ENCODE results near the gene CAMK4.
A peak's percentile ranks its signal among the peaks of the same experiment; 100 is the strongest.

The CAMK4 gene

DNA sequence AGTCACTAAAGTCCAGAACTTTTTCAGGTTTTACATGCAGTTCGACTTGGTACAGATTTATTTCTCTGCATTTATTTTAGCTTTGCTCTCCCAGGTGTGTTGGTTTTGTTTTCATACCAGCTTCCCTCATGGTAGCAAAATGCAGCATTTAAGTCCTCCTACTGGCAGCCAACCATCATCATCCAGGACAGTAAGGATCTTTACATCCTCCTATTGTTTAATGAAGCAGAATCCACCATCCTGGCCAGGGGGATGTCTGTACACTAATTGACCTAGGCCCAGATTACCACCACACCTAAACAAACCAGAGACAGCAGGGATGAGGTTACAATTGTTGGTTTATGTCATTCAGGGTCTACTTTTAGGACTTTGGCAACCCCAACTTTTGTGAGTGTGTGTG lies 22.3 kb downstream of the CAMK4 start (continued):
- TF ChIP-seq, protein P1, sequence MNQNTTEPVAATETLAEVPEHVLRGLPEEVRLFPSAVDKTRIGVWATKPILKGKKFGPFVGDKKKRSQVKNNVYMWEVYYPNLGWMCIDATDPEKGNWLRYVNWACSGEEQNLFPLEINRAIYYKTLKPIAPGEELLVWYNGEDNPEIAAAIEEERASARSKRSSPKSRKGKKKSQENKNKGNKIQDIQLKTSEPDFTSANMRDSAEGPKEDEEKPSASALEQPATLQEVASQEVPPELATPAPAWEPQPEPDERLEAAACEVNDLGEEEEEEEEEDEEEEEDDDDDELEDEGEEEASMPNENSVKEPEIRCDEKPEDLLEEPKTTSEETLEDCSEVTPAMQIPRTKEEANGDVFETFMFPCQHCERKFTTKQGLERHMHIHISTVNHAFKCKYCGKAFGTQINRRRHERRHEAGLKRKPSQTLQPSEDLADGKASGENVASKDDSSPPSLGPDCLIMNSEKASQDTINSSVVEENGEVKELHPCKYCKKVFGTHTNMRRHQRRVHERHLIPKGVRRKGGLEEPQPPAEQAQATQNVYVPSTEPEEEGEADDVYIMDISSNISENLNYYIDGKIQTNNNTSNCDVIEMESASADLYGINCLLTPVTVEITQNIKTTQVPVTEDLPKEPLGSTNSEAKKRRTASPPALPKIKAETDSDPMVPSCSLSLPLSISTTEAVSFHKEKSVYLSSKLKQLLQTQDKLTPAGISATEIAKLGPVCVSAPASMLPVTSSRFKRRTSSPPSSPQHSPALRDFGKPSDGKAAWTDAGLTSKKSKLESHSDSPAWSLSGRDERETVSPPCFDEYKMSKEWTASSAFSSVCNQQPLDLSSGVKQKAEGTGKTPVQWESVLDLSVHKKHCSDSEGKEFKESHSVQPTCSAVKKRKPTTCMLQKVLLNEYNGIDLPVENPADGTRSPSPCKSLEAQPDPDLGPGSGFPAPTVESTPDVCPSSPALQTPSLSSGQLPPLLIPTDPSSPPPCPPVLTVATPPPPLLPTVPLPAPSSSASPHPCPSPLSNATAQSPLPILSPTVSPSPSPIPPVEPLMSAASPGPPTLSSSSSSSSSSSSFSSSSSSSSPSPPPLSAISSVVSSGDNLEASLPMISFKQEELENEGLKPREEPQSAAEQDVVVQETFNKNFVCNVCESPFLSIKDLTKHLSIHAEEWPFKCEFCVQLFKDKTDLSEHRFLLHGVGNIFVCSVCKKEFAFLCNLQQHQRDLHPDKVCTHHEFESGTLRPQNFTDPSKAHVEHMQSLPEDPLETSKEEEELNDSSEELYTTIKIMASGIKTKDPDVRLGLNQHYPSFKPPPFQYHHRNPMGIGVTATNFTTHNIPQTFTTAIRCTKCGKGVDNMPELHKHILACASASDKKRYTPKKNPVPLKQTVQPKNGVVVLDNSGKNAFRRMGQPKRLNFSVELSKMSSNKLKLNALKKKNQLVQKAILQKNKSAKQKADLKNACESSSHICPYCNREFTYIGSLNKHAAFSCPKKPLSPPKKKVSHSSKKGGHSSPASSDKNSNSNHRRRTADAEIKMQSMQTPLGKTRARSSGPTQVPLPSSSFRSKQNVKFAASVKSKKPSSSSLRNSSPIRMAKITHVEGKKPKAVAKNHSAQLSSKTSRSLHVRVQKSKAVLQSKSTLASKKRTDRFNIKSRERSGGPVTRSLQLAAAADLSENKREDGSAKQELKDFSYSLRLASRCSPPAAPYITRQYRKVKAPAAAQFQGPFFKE (tag by site-specific recombination; IDR thresholded peaks at IDR 0.05; ENCODE audit: borderline replicate concordance), result no peak
- TF ChIP-seq ZNF514 (tag by site-specific recombination; IDR thresholded peaks at IDR 0.05) (no peak), ZNF600 (tag by site-specific recombination; IDR thresholded peaks at IDR 0.05) (no peak), ZSCAN5A (tag by site-specific recombination; IDR thresholded peaks at IDR 0.05) (no peak), ZNF23 (tag by site-specific recombination; IDR thresholded peaks at IDR 0.05; ENCODE audit: borderline replicate concordance) (no peak), SP3 (tag by site-specific recombination; IDR thresholded peaks at IDR 0.05) (no peak), ZNF785 (tag by site-specific recombination; IDR thresholded peaks at IDR 0.05) (no peak)

DNA sequence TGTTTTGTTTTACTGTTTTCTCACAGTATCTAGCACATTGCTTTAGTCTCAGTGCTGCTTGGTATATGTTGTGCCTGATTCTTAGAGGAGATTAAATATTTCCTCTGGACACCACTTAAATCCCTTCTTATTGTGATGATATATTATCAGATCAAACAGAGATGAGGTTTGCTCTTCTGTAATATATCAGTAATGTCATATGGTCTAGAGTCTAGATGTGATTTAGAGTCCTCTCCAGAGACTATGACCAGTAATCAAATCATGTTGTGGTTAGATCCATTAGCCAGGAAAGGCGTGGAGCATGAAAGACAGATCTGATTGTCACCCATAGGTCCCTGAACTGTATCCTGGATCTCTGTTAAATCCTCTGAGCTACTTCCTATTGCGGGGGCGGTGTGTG lies 24.4 kb downstream of the CAMK4 start:
- Histone ChIP-seq H3K36me3 (ENCODE audit: control insufficient read depth in 2 of 2, insufficient read depth in 1 of 2, low read length in 2 of 2) (no peaks in the 10 kb centered on the region), H3K4me3 (ENCODE audit: low read depth, low read length) (no peak overlapping the region), H3K9me3 (ENCODE audit: control insufficient read depth, insufficient read depth, low read depth, low read length) (no peaks in the 10 kb centered on the region), H3K4me1 (ENCODE audit: control insufficient read depth, insufficient read depth, low read length) (peaks cover 19% of the 10 kb centered on the region), H3K27ac (ENCODE audit: extremely low read depth, low read depth, low read length) (no peak overlapping the region)
- ChIA-PET CTCF (no interaction called here), POLR2A (no interaction called here)
- TF ChIP-seq ZNF426 (tag by site-specific recombination; IDR thresholded peaks at IDR 0.05) (no peak), SCRT1 (tag by site-specific recombination; IDR thresholded peaks at IDR 0.05; ENCODE audit: borderline replicate concordance) (no peak), SP7 (tag by site-specific recombination; IDR thresholded peaks at IDR 0.05) (peak; percentile 13; the same call in 1 of the 2 replicates), GFI1B (tag by site-specific recombination; IDR thresholded peaks at IDR 0.05) (peak; percentile 42; the same call in 1 of the 2 replicates), ZNF416 (tag by site-specific recombination; IDR thresholded peaks at IDR 0.05) (no peak), OSR2 (tag by site-specific recombination; IDR thresholded peaks at IDR 0.05) (peak; percentile 51; the same call in 1 of the 2 replicates), ZBTB17 (tag by site-specific recombination; IDR thresholded peaks at IDR 0.05) (peak; percentile 56; the same call in 1 of the 2 replicates)
- TF ChIP-seq, protein P2, sequence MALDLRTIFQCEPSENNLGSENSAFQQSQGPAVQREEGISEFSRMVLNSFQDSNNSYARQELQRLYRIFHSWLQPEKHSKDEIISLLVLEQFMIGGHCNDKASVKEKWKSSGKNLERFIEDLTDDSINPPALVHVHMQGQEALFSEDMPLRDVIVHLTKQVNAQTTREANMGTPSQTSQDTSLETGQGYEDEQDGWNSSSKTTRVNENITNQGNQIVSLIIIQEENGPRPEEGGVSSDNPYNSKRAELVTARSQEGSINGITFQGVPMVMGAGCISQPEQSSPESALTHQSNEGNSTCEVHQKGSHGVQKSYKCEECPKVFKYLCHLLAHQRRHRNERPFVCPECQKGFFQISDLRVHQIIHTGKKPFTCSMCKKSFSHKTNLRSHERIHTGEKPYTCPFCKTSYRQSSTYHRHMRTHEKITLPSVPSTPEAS (tag by site-specific recombination; IDR thresholded peaks at IDR 0.05), result no peak

- no peaks in the 10 kb centered on the region for H3K9me3 ChIP-seq (ENCODE audit: control insufficient read depth, insufficient read depth, low read depth, low read length)
Measured at GRCh38 chr5:111251921-111252320, 27.7 kb downstream of the CAMK4 start.

More at GRCh38 chr5:111251921-111252320, 27.7 kb downstream of the CAMK4 start:
- CTCF ChIA-PET, result no interaction called here
- Histone ChIP-seq H3K4me1 (ENCODE audit: control insufficient read depth, insufficient read depth, low read length) (peaks cover 25% of the 10 kb centered on the region), H3K27ac (ENCODE audit: extremely low read depth, low read depth, low read length) (no peak overlapping the region), H3K4me3 (ENCODE audit: low read depth, low read length) (no peak overlapping the region), H3K36me3 (ENCODE audit: control insufficient read depth in 2 of 2, insufficient read depth in 1 of 2, low read length in 2 of 2) (no peaks in the 10 kb centered on the region)
- POLR2A ChIA-PET, result no interaction called here
- TF ChIP-seq ZBTB8A (tag by site-specific recombination; IDR thresholded peaks at IDR 0.05), result no peak
- no peak for TF ChIP-seq ZBTB1 (tag by site-specific recombination; IDR thresholded peaks at IDR 0.05)
- TF ChIP-seq MZF1 (tag by site-specific recombination; IDR thresholded peaks at IDR 0.05; ENCODE audit: borderline replicate concordance), result no peak
- TF ChIP-seq, protein P3, sequence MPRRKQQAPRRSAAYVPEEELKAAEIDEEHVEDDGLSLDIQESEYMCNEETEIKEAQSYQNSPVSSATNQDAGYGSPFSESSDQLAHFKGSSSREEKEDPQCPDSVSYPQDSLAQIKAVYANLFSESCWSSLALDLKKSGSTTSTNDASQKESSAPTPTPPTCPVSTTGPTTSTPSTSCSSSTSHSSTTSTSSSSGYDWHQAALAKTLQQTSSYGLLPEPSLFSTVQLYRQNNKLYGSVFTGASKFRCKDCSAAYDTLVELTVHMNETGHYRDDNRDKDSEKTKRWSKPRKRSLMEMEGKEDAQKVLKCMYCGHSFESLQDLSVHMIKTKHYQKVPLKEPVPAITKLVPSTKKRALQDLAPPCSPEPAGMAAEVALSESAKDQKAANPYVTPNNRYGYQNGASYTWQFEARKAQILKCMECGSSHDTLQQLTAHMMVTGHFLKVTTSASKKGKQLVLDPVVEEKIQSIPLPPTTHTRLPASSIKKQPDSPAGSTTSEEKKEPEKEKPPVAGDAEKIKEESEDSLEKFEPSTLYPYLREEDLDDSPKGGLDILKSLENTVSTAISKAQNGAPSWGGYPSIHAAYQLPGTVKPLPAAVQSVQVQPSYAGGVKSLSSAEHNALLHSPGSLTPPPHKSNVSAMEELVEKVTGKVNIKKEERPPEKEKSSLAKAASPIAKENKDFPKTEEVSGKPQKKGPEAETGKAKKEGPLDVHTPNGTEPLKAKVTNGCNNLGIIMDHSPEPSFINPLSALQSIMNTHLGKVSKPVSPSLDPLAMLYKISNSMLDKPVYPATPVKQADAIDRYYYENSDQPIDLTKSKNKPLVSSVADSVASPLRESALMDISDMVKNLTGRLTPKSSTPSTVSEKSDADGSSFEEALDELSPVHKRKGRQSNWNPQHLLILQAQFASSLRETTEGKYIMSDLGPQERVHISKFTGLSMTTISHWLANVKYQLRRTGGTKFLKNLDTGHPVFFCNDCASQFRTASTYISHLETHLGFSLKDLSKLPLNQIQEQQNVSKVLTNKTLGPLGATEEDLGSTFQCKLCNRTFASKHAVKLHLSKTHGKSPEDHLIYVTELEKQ (tag by site-specific recombination; IDR thresholded peaks at IDR 0.05; ENCODE audit: borderline replicate concordance), result no peak
- TF ChIP-seq TCF7L2 (IDR thresholded peaks at IDR 0.05; ENCODE audit: borderline replicate concordance, low read depth, low read length), result no peak
- no peak for TF ChIP-seq ATF2 (tag by site-specific recombination; IDR thresholded peaks at IDR 0.05; ENCODE audit: low read depth)

Measured in HEK293 (cell line).